ENCODE data around the gene CTPS2. TPM values are rescaled to one million over a fixed set of nuclear protein-coding genes. Genes with fewer than 3 reads are reported as not detected.

The CTPS2 gene
- total RNA-seq, 4 donors from 2014 or later: 15.9 to 25.0 (median 19.3) TPM

- TF ChIP-seq POLR2A (IDR thresholded peaks at IDR 0.05) (no peak), CTCF (IDR thresholded peaks at IDR 0.05) (no peak)
- intact Hi-C loops (cut with DNase I): no loop called here
- Histone ChIP-seq H3K27me3 (no peaks in the 10 kb centered on the region), H3K27ac (no peak overlapping the region), H3K4me1 (no peaks in the 10 kb centered on the region), H3K9me3 (no peaks in the 10 kb centered on the region), H3K4me3 (replicated peaks in 1 of 3) (no peak overlapping the region), H3K36me3 (no peaks in the 10 kb centered on the region)
- WGBS, 2 donors: 81 to 94% methylated on average over 1 of the region's 1 CpG
- DNase-seq: no peak
Measured at GRCh38 chrX:16659321-16659720, 53.1 kb downstream of the CTPS2 start.

GRCh38 chrX:16658284-16658683 is 54.2 kb downstream of the CTPS2 start:
- Histone ChIP-seq H3K27me3 (no peaks in the 10 kb centered on the region), H3K4me1 (no peaks in the 10 kb centered on the region), H3K36me3 (no peaks in the 10 kb centered on the region), H3K9me3 (no peaks in the 10 kb centered on the region), H3K4me3 (replicated peaks in 1 of 3) (no peak overlapping the region), H3K27ac (no peak overlapping the region)
- intact Hi-C loops (cut with DNase I): no loop called here
- TF ChIP-seq CTCF (IDR thresholded peaks at IDR 0.05) (no peak), POLR2A (IDR thresholded peaks at IDR 0.05) (no peak)
- WGBS, 2 donors: 100% methylated on average over 2 of the region's 2 CpGs
- no peak for DNase-seq

GRCh38 chrX:16654093-16654492 is 58.4 kb downstream of the CTPS2 start:
- H3K4me3 ChIP-seq (replicated peaks in 1 of 3): no peak overlapping the region
- H3K9me3 ChIP-seq: no peaks in the 10 kb centered on the region
- intact Hi-C loops (cut with DNase I): no loop called here
- no peak for DNase-seq
- H3K27ac ChIP-seq: no peak overlapping the region
- TF ChIP-seq CTCF (IDR thresholded peaks at IDR 0.05): no peak
- no peak for TF ChIP-seq POLR2A (IDR thresholded peaks at IDR 0.05)
- no peaks in the 10 kb centered on the region for H3K27me3 ChIP-seq
- H3K36me3 ChIP-seq: no peaks in the 10 kb centered on the region
- WGBS, 2 donors: 92 to 96% methylated on average over 3 of the region's 3 CpGs
- no peaks in the 10 kb centered on the region for H3K4me1 ChIP-seq

GRCh38 chrX:16653424-16653823 is 59.0 kb downstream of the CTPS2 start:
- 88% methylated on average over 7 of the region's 7 CpGs; no CpG with 5 or more reads in 1 of the 2 donors for WGBS, 2 donors
- intact Hi-C loops (cut with DNase I): no loop called here
- no peak overlapping the region for H3K27ac ChIP-seq
- TF ChIP-seq CTCF (IDR thresholded peaks at IDR 0.05) (no peak), POLR2A (IDR thresholded peaks at IDR 0.05) (no peak)
- H3K9me3 ChIP-seq: no peaks in the 10 kb centered on the region
- H3K4me3 ChIP-seq (replicated peaks in 1 of 3): no peak overlapping the region
- DNase-seq: no peak
- H3K36me3 ChIP-seq: no peaks in the 10 kb centered on the region
- no peaks in the 10 kb centered on the region for H3K27me3 ChIP-seq
- no peaks in the 10 kb centered on the region for H3K4me1 ChIP-seq

- no peak overlapping the region for H3K4me3 ChIP-seq (replicated peaks in 1 of 3)
- WGBS, 2 donors: 89% methylated on average over 4 of the region's 4 CpGs
- H3K9me3 ChIP-seq: no peaks in the 10 kb centered on the region
- H3K36me3 ChIP-seq: no peaks in the 10 kb centered on the region
- TF ChIP-seq POLR2A (IDR thresholded peaks at IDR 0.05) (no peak), CTCF (IDR thresholded peaks at IDR 0.05) (no peak)
- H3K27me3 ChIP-seq: no peaks in the 10 kb centered on the region
- H3K27ac ChIP-seq: no peak overlapping the region
- no peaks in the 10 kb centered on the region for H3K4me1 ChIP-seq
- intact Hi-C loops (cut with DNase I): no loop called here
- no peak for DNase-seq
Measured at GRCh38 chrX:16651391-16652024, 61.0 kb downstream of the CTPS2 start.

All from thyroid gland (tissue), 4 donors.